Prostate gland (tissue), 2 donors: Measurements from ENCODE around the gene TIMM23. TPM values are rescaled to one million over a fixed set of nuclear protein-coding genes. Genes with fewer than 3 reads are reported as not detected.

ENCODE experiments used
- DNase-seq: peaks from one replicate; pipeline ENCODE4 v3.0.0-alpha.2; 2019; ENCODE audit warnings: low spot score
- H3K27ac ChIP-seq, 2 donors: fragments of 200-600 bp; sonication (generic); 2 replicates each; pipeline ENCODE4 v1.5.1; 2017 to 2019
- H3K27me3 ChIP-seq: fragments of 200-600 bp; sonication (generic); replicated peaks from 2 replicates; pipeline ENCODE4 v1.5.1; 2019; ENCODE audit not compliant: insufficient read depth
- H3K36me3 ChIP-seq, 2 donors: fragments of 200-600 bp; sonication (generic); 1 replicate in 1 of 2; 2 replicates in 1 of 2; pipeline versions ENCODE4 v1.5.1 to v1.8.1; 2017 to 2019
- H3K4me1 ChIP-seq: fragments of 200-600 bp; sonication (generic); replicated peaks from 2 replicates; pipeline ENCODE4 v1.5.1; 2019
- H3K4me3 ChIP-seq, 2 donors: fragments of 200-600 bp; sonication (generic); 2 replicates each; pipeline ENCODE4 v1.5.1; 2017 to 2019
- H3K9me3 ChIP-seq: fragments of 200-600 bp; sonication (generic); 2 replicates; pipeline ENCODE4 v1.5.1; 2017
- CTCF ChIP-seq, 4 experiments: fragments of 200-600 bp in 2 of 4; fragments of 450-650 bp in 2 of 4; sonication (generic) in 2 of 4; IDR thresholded peaks; 1 replicate in 3 of 4; 2 replicates in 1 of 4; pipeline ENCODE4 v1.5.1; 2016 to 2019; ENCODE audit warnings: antibody characterized with exemption in 4 of 4, mild to moderate bottlenecking in 2 of 4, moderate library complexity in 2 of 4
- POLR2A ChIP-seq: fragments of 450-650 bp; IDR thresholded peaks from one replicate; pipeline ENCODE4 v1.6.1; 2016; ENCODE audit warnings: antibody characterized with exemption, mild to moderate bottlenecking
- POLR2AphosphoS5 ChIP-seq: sonication (generic); formaldehyde crosslinking; IDR thresholded peaks from one replicate; pipeline ENCODE4 v1.6.1; 2017; ENCODE audit warnings: antibody characterized with exemption
- WGBS: methylation state at CpG from one replicate; pipeline ENCODE4 v1.1.5; 2018; 5-methylcytosine and 5-hydroxymethylcytosine counted together
- intact Hi-C: fragments of 100-400 bp; cut with DNase I; formaldehyde crosslinking; loops from one replicate; pipeline ENCODE4 v1.14.2; 2022
- total RNA-seq, 2 donors: library from RNA; depleted of rRNA; stranded (reverse); fragments of >200 nt; gene quantifications; one replicate each; pipeline ENCODE4 v1.1.0, GENCODE V29; 2016

The TIMM23 gene
- total RNA-seq, 2 donors from 2014 or later, result 60.8 to 93.5 TPM

- H3K36me3 ChIP-seq, result peaks cover under 1 to 12% of the 10 kb centered on the region in 2 donors
- no peak overlapping the region for H3K4me3 ChIP-seq
- DNase-seq, result no peak
- H3K4me1 ChIP-seq, result no peaks in the 10 kb centered on the region
- TF ChIP-seq POLR2AphosphoS5 (no peak), POLR2A (no peak), CTCF (IDR thresholded peaks at IDR 0.05) (no peak)
- no peak overlapping the region for H3K27ac ChIP-seq
- no peaks in the 10 kb centered on the region for H3K27me3 ChIP-seq
- WGBS, result 89% methylated on average over 5 of the region's 5 CpGs
- intact Hi-C loops, result no loop called here
- H3K9me3 ChIP-seq, result no peaks in the 10 kb centered on the region
Observed at GRCh38 chr10:46014206-46014605, 41.9 kb downstream of the TIMM23 start.

GRCh38 chr10:46014683-46015405 lies 42.6 kb downstream of the TIMM23 start:
- no peak for DNase-seq
- peaks cover 0 to 7% of the 10 kb centered on the region in 2 donors for H3K36me3 ChIP-seq
- no peak for TF ChIP-seq CTCF (IDR thresholded peaks at IDR 0.05)
- no peak for TF ChIP-seq POLR2A
- TF ChIP-seq POLR2AphosphoS5, result no peak
- H3K27ac ChIP-seq, result no peak overlapping the region
- 94% methylated on average over 5 of the region's 5 CpGs for WGBS
- no peaks in the 10 kb centered on the region for H3K27me3 ChIP-seq
- intact Hi-C loops, result no loop called here
- no peak overlapping the region for H3K4me3 ChIP-seq
- no peaks in the 10 kb centered on the region for H3K9me3 ChIP-seq
- no peaks in the 10 kb centered on the region for H3K4me1 ChIP-seq

GRCh38 chr10:46016190-46016589 lies 43.9 kb downstream of the TIMM23 start:
- Histone ChIP-seq H3K36me3 (no peaks in the 10 kb centered on the region), H3K27me3 (no peaks in the 10 kb centered on the region), H3K27ac (no peak overlapping the region), H3K4me1 (no peaks in the 10 kb centered on the region), H3K9me3 (no peaks in the 10 kb centered on the region), H3K4me3 (no peak overlapping the region)
- TF ChIP-seq POLR2A (no peak), POLR2AphosphoS5 (no peak), CTCF (IDR thresholded peaks at IDR 0.05) (no peak)
- WGBS, result 98% methylated on average over 5 of the region's 5 CpGs
- no peak for DNase-seq
- intact Hi-C loops, result no loop called here

GRCh38 chr10:46016811-46017210 lies 44.5 kb downstream of the TIMM23 start:
- intact Hi-C loops, result no loop called here
- Histone ChIP-seq H3K36me3 (no peaks in the 10 kb centered on the region), H3K27me3 (no peaks in the 10 kb centered on the region), H3K4me3 (no peak overlapping the region), H3K4me1 (no peaks in the 10 kb centered on the region), H3K27ac (no peak overlapping the region), H3K9me3 (no peaks in the 10 kb centered on the region)
- TF ChIP-seq POLR2A (no peak), POLR2AphosphoS5 (no peak), CTCF (IDR thresholded peaks at IDR 0.05) (no peak)
- WGBS, result 58% methylated on average over 1 of the region's 1 CpG
- DNase-seq, result no peak

- Histone ChIP-seq H3K4me1 (no peaks in the 10 kb centered on the region), H3K27me3 (no peaks in the 10 kb centered on the region), H3K36me3 (no peaks in the 10 kb centered on the region), H3K27ac (no peak overlapping the region), H3K9me3 (no peaks in the 10 kb centered on the region), H3K4me3 (no peak overlapping the region)
- 81% methylated on average over 2 of the region's 2 CpGs for WGBS
- TF ChIP-seq POLR2A (no peak), CTCF (IDR thresholded peaks at IDR 0.05) (no peak), POLR2AphosphoS5 (no peak)
- intact Hi-C loops, result no loop called here
- DNase-seq, result no peak
Observed at GRCh38 chr10:46017733-46018132, 45.4 kb downstream of the TIMM23 start.
